Stimulated activated naive CD4-positive, alpha-beta T cell treated with Interleukin-2 at 50 U/mL for 16 hours (primary cell): Measurements from ENCODE around the gene IQGAP3.

ENCODE experiments used
- DNase-seq: peaks from one replicate; lab custom pipeline; 2025; lab: John Stamatoyannopoulos, UW

The IQGAP3 gene

GRCh38 chr1:156480411-156481192 lies 91.8 kb downstream of the IQGAP3 start:
- peak; percentile 66 for DNase-seq

- DNase-seq: no peak
Measured at GRCh38 chr1:156480016-156480370, 92.4 kb downstream of the IQGAP3 start.

DNA sequence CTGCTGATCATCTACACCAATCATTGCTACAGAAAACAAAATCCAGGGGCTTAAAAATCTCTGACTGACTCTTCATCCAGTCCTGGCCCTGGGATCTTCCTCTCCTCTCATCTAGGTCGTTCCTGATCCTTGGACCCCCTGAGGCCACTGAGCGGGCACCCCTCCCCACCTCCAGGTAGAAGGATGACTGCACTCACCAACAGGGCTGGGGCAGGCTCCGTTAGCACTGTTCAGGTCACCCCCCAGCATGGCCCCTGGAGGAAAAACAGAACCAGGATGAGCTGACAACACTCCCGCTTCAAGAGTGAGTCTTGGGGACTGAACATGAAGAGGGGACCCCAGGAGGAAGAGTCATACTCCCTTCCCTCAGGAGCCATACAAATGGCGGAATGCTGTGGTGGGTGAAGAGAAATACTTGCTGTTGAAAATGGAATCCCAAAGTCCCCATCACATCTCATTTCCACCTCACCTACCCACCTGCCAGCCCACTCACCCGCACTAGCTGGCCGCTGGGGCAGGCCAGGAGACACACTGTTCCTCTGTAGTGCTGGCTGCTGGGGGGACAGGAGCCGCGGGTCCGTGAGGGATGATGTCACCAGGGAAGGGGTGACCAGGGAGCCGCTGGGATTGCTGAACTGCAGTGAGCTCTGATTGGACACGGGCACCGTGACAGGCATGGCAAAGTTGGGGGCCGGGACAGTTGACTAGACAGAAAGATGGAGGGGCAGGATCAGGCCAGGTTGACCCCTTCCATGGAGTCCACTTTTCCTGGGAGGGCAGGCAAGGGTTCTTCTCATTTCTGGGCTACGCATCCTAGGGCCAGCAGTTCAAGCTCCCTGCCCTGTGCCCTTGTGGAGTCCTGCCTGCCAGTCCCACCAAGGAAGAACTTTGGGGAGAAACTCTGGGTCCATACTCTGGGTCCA lies 93.0 kb downstream of the IQGAP3 start:
- no peak for DNase-seq

DNA sequence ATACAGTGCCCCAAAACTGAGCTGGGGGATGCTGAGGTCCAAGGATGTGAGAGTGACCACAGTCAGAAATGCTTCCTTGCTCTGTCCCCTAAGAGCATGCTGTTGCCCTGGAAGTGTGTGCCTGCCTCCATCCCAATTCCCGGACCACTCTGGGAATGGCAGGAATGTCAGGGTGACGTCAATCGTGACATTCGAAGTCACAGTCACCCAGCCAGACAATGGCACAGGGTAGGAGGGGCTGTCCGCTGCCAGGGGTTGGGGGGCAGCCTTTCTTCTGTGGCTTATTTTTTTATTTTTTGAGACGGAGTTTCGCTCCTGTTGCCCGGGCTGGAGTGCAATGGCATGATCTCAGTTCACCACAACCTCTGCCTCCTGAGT lies 94.1 kb downstream of the IQGAP3 start:
- no peak for DNase-seq

DNA sequence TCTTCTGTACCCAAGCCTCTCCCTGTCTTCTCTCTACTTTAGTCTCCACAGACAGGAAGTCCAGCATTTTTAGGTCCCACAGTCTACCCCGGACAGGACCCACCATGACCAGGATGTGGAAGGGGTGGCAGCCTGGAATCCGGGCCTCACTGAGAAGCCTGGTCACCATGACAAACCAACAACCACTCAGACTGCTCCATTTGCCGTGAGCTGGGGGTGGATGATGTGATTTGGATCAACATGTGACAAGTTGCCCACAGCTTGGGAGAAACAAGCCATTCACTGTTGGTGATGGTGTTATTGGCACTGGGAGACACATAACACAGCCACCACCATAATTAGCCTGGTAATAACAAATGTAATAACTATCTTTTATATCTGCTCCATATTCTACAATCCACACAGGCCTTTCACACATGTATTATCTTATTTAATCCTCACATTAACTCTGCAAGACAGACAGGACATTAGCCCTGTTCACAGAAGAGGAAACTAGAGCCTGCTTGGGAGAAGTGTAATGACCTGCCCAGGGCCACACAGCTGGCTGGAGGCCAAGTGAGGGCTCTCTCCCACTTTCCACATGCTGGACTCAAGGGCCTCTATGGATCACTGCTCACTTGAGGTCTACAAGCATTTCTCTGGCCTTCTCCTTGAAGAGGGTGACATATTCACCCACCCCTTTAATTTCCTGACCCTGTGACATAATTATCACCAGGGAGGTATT lies 94.7 kb downstream of the IQGAP3 start:
- DNase-seq: no peak

- DNase-seq: no peak
Measured at GRCh38 chr1:156476501-156477298, 95.7 kb downstream of the IQGAP3 start.

GRCh38 chr1:156475568-156476500 lies 96.5 kb downstream of the IQGAP3 start:
- no peak for DNase-seq
